Hepatocyte (in vitro differentiated cells): ENCODE results near the gene PDE4D. TPM values are rescaled to one million over a fixed set of nuclear protein-coding genes. Genes with fewer than 3 reads are reported as not detected.

Experiments
- DNase-seq: peaks from one replicate; pipeline ENCODE4 v3.0.0-alpha.2; 2016; ENCODE audit warnings: low spot score
- H2AFZ ChIP-seq: fragments of 200-600 bp; sonication (generic); 2 replicates; pipeline ENCODE4 v1.6.0; 2016; ENCODE audit warnings: antibody characterized with exemption, mild to moderate bottlenecking
- H3K27ac ChIP-seq: fragments of 200-600 bp; sonication (generic); 2 replicates; pipeline ENCODE4 v1.5.1; 2016; ENCODE audit warnings: mild to moderate bottlenecking
- H3K27me3 ChIP-seq: fragments of 200-600 bp; sonication (generic); 2 replicates; pipeline ENCODE4 v1.6.1; 2016
- H3K36me3 ChIP-seq: fragments of 200-600 bp; sonication (generic); replicated peaks from 2 replicates; pipeline ENCODE4 v1.5.1; 2016; ENCODE audit warnings: low read depth; ENCODE audit not compliant: insufficient read depth
- H3K4me1 ChIP-seq: fragments of 200-600 bp; sonication (generic); 2 replicates; pipeline ENCODE4 v1.5.1; 2016; ENCODE audit warnings: mild to moderate bottlenecking, moderate library complexity; ENCODE audit not compliant: insufficient read depth
- H3K4me2 ChIP-seq: fragments of 200-600 bp; sonication (generic); 2 replicates; pipeline ENCODE4 v1.6.0; 2016
- H3K4me3 ChIP-seq: fragments of 200-600 bp; sonication (generic); 2 replicates; pipeline ENCODE4 v1.5.1; 2016; ENCODE audit warnings: mild to moderate bottlenecking
- H3K79me2 ChIP-seq: fragments of 200-600 bp; sonication (generic); 2 replicates; pipeline ENCODE4 v1.6.0; 2017; ENCODE audit warnings: mild to moderate bottlenecking
- H3K9me2 ChIP-seq: fragments of 200-600 bp; sonication (generic); replicated peaks from 2 replicates; pipeline ENCODE4 v1.6.0; 2017; ENCODE audit warnings: mild to moderate bottlenecking; ENCODE audit not compliant: insufficient read depth
- H3K9me3 ChIP-seq: fragments of 200-600 bp; sonication (generic); 2 replicates; pipeline ENCODE4 v1.5.1; 2016; ENCODE audit warnings: low read depth, mild to moderate bottlenecking
- H4K20me1 ChIP-seq: fragments of 200-600 bp; sonication (generic); 2 replicates; pipeline ENCODE4 v1.6.0; 2016; ENCODE audit warnings: mild to moderate bottlenecking; ENCODE audit not compliant: insufficient read depth, poor library complexity, severe bottlenecking
- EZH2 ChIP-seq: fragments of 200-600 bp; sonication (generic); IDR thresholded peaks from 2 replicates; pipeline ENCODE4 v1.6.1; 2016; ENCODE audit warnings: antibody characterized with exemption, mild to moderate bottlenecking, borderline replicate concordance
- EZH2phosphoT487 ChIP-seq: fragments of 200-600 bp; sonication (generic); IDR thresholded peaks from one replicate; pipeline ENCODE4 v1.6.1; 2018; ENCODE audit warnings: antibody characterized with exemption, mild to moderate bottlenecking, low read depth, moderate library complexity; ENCODE audit not compliant: unreplicated experiment, severe bottlenecking
- WGBS: methylation state at CpG from one replicate; pipeline ENCODE4 v1.1.6; 2016; ENCODE audit warnings: low lambda C conversion rate; ENCODE audit errors: missing lambda C conversion rate; 5-methylcytosine and 5-hydroxymethylcytosine counted together
- polyA plus RNA-seq: library from polyadenylated mRNA; unstranded; fragments of >200 nt; fragmentation: Nextera tagmentation; extraction: Ambion mirVana; gene quantifications from 2 replicates; pipeline ENCODE4 v1.2.1, GENCODE V29; 2016
- total RNA-seq: library from RNA; depleted of rRNA; stranded (reverse); fragments of >200 nt; gene quantifications from 2 replicates; pipeline ENCODE4 v1.2.3, GENCODE V29; 2014
- TF ChIP-seq, protein P1 (sequence below): fragments of 200-600 bp; sonication (generic); IDR thresholded peaks from 2 replicates; pipeline ENCODE4 v1.5.1; 2016; ENCODE audit warnings: antibody characterized with exemption, mild to moderate bottlenecking; ENCODE audit not compliant: poor library complexity

Gene PDE4D
- total and polyA plus RNA-seq, 2 experiments from 2014 or later = 14.5 to 45.2 TPM

- Histone ChIP-seq H3K4me2 (no peak overlapping the region), H3K4me3 (no peak overlapping the region), H3K27me3 (no peaks in the 10 kb centered on the region), H3K4me1 (no peaks in the 10 kb centered on the region), H3K9me3 (no peaks in the 10 kb centered on the region), H3K9me2 (no peaks in the 10 kb centered on the region), H3K79me2 (no peaks in the 10 kb centered on the region), H3K36me3 (no peaks in the 10 kb centered on the region), H4K20me1 (no peaks in the 10 kb centered on the region), H2AFZ (no peak overlapping the region), H3K27ac (no peak overlapping the region)
- no peak for DNase-seq
- 80% methylated on average over 1 of the region's 1 CpG for WGBS
- TF ChIP-seq EZH2 = no peak
- TF ChIP-seq, protein P1, sequence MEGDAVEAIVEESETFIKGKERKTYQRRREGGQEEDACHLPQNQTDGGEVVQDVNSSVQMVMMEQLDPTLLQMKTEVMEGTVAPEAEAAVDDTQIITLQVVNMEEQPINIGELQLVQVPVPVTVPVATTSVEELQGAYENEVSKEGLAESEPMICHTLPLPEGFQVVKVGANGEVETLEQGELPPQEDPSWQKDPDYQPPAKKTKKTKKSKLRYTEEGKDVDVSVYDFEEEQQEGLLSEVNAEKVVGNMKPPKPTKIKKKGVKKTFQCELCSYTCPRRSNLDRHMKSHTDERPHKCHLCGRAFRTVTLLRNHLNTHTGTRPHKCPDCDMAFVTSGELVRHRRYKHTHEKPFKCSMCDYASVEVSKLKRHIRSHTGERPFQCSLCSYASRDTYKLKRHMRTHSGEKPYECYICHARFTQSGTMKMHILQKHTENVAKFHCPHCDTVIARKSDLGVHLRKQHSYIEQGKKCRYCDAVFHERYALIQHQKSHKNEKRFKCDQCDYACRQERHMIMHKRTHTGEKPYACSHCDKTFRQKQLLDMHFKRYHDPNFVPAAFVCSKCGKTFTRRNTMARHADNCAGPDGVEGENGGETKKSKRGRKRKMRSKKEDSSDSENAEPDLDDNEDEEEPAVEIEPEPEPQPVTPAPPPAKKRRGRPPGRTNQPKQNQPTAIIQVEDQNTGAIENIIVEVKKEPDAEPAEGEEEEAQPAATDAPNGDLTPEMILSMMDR = no peak
- no peak for TF ChIP-seq EZH2phosphoT487
Measured at GRCh38 chr5:59842999-59843398, 50.5 kb downstream of the PDE4D start.

DNA sequence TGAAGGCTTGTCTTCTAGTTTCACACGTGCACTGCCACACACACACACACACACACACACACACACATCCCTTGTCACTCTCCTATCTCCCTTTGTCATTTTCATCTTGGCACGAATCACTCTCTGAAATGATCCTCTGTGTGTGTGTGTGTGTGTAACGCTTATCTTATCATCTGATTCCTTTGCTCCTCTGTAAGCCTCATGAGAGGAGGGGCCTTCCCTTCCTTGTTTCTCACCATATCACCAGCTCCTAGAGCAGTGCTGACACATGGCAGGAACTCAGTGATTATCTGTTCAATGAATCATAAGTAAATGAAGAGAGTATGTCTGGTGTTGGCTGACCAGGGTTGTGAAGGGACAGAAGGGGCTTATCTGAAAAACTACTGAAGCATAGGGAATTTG is 53.3 kb downstream of the PDE4D start:
- Histone ChIP-seq H3K27me3 (no peaks in the 10 kb centered on the region), H3K79me2 (no peaks in the 10 kb centered on the region), H3K9me3 (no peaks in the 10 kb centered on the region), H3K36me3 (no peaks in the 10 kb centered on the region), H3K9me2 (no peaks in the 10 kb centered on the region), H3K4me1 (no peaks in the 10 kb centered on the region), H3K27ac (peak overlapping the region; percentile 23), H3K4me2 (peak overlapping the region; percentile 20), H3K4me3 (no peak overlapping the region), H2AFZ (no peak overlapping the region), H4K20me1 (no peaks in the 10 kb centered on the region)
- 27% methylated on average over 3 of the region's 3 CpGs for WGBS
- DNase-seq = peak; percentile 49
- no peak for TF ChIP-seq EZH2
- TF ChIP-seq, protein P1 = no peak
- TF ChIP-seq EZH2phosphoT487 = no peak

DNA sequence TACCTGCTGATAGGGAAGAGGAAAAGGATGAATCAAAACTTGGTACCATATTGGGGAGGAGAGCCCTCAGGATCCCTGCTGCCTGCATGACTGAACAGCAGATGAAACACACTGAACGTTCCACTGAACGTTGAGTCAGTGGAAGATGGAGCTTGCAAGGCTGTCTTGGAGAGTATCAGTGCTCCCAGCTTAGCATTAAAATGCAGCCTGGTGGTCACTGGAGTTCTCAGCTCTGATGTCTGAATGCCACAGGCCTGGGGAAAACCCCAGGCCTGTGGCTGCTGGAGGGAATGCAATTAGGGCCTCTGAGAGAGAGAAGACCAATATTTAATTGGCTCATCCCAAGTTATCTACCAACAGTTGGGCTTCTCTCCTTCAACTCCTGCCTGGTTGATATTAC is 54.5 kb downstream of the PDE4D start:
- Histone ChIP-seq H3K27ac (no peak overlapping the region), H3K79me2 (no peaks in the 10 kb centered on the region)
- 85% methylated on average over 2 of the region's 2 CpGs for WGBS

More for the DNA sequence above, 54.5 kb downstream of the PDE4D start:
- H3K9me3 ChIP-seq = no peaks in the 10 kb centered on the region
- H3K36me3 ChIP-seq = no peaks in the 10 kb centered on the region
- DNase-seq = no peak
- no peak for TF ChIP-seq EZH2
- no peak for TF ChIP-seq EZH2phosphoT487
- TF ChIP-seq, protein P1 = no peak
- no peaks in the 10 kb centered on the region for H3K9me2 ChIP-seq
- no peak overlapping the region for H3K4me3 ChIP-seq
- H3K4me1 ChIP-seq = no peaks in the 10 kb centered on the region
- no peaks in the 10 kb centered on the region for H4K20me1 ChIP-seq
- H3K4me2 ChIP-seq = no peak overlapping the region
- no peaks in the 10 kb centered on the region for H3K27me3 ChIP-seq
- H2AFZ ChIP-seq = no peak overlapping the region
